Lower leg skin (tissue), 4 donors: ENCODE results near the gene NFATC2. TPM values are rescaled to one million over a fixed set of nuclear protein-coding genes. Genes with fewer than 3 reads are reported as not detected.

ENCODE experiments used
- DNase-seq, 2 donors: peaks; one replicate each; pipeline ENCODE4 v3.0.0-alpha.2; 2019; ENCODE audit warnings: low spot score in 2 of 2
- H3K4me3 ChIP-seq: fragments of 200-600 bp; sonication (generic); 2 replicates; pipeline ENCODE4 v1.5.1; 2017; ENCODE audit warnings: mild to moderate bottlenecking, low read depth; ENCODE audit not compliant: poor library complexity, severe bottlenecking
- POLR2A ChIP-seq, 2 donors: fragments of 450-650 bp; IDR thresholded peaks; one replicate each; pipeline ENCODE4 v1.6.1; 2016 to 2017; ENCODE audit warnings: antibody characterized with exemption in 2 of 2, mild to moderate bottlenecking in 1 of 2, moderate library complexity in 1 of 2
- WGBS, 2 donors: methylation state at CpG; one replicate each; pipeline ENCODE4 v1.1.5; 2018; 5-methylcytosine and 5-hydroxymethylcytosine counted together
- intact Hi-C: fragments of 100-400 bp; cut with DNase I; formaldehyde crosslinking; loops from one replicate; pipeline ENCODE4 v1.15.0; 2023; ENCODE audit warnings: low total_unique reads
- total RNA-seq, 4 donors: library from RNA; depleted of rRNA; stranded (reverse); fragments of >200 nt; gene quantifications; one replicate each; pipeline ENCODE4 v1.1.0, GENCODE V29; 2016
- TF ChIP-seq, protein P1 (sequence below), 3 donors: fragments of 450-650 bp; IDR thresholded peaks; one replicate each; pipeline ENCODE4 v1.5.1; 2016; ENCODE audit warnings: antibody characterized with exemption in 3 of 3, mild to moderate bottlenecking in 3 of 3, moderate library complexity in 2 of 3

NFATC2 gene
- total RNA-seq, 4 donors from 2014 or later: 4.0 to 10.4 (median 5.1) TPM

DNA sequence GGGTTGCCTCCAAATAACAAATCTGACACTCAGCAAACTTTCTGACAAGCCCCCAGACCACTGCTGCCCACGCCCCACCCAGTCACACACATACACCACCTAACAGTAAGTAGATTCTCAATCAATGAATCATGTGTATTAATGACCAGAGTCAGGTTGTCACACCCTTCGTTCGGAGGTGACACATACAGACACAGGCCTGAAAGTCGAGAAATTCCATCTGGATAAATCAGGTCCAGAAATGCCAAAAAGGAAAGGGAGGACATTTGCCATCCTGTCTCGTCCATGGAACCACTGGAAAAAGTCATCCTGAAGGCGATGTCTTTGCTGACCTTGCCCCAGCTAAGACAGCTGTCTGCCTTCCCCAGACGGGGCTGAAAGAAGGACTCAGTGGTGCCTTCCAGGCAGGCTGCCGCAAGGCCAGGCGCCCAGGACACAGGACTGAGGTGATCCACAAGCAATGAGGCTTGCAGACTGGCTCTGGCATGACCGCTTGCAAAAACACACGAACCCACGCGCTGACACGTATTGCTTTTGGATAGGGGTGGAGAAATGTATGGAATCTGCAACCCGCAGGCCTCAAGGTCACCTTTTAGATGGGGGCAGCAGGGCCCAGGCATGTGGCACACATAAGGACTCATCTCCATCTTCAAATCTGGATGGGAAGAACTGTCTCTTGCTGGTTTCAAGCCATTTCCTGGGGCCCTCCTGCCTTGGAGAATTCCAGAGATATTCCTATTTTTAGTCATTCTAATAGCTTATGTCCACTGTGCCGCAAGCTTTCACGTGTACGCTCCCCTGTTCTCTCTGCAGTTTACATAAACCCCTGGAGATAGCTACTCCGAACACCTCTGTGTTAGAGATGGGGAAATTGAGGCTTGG lies 9.0 kb downstream of the NFATC2 start:
- H3K4me3 ChIP-seq: no peak overlapping the region
- intact Hi-C loops: no loop called here
- TF ChIP-seq, protein P1, sequence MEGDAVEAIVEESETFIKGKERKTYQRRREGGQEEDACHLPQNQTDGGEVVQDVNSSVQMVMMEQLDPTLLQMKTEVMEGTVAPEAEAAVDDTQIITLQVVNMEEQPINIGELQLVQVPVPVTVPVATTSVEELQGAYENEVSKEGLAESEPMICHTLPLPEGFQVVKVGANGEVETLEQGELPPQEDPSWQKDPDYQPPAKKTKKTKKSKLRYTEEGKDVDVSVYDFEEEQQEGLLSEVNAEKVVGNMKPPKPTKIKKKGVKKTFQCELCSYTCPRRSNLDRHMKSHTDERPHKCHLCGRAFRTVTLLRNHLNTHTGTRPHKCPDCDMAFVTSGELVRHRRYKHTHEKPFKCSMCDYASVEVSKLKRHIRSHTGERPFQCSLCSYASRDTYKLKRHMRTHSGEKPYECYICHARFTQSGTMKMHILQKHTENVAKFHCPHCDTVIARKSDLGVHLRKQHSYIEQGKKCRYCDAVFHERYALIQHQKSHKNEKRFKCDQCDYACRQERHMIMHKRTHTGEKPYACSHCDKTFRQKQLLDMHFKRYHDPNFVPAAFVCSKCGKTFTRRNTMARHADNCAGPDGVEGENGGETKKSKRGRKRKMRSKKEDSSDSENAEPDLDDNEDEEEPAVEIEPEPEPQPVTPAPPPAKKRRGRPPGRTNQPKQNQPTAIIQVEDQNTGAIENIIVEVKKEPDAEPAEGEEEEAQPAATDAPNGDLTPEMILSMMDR (IDR thresholded peaks at IDR 0.05): no peak
- TF ChIP-seq POLR2A (IDR thresholded peaks at IDR 0.05): no peak
- 76 to 77% methylated on average over 19 of the region's 19 CpGs for WGBS, 2 donors
- no peak for DNase-seq

DNA sequence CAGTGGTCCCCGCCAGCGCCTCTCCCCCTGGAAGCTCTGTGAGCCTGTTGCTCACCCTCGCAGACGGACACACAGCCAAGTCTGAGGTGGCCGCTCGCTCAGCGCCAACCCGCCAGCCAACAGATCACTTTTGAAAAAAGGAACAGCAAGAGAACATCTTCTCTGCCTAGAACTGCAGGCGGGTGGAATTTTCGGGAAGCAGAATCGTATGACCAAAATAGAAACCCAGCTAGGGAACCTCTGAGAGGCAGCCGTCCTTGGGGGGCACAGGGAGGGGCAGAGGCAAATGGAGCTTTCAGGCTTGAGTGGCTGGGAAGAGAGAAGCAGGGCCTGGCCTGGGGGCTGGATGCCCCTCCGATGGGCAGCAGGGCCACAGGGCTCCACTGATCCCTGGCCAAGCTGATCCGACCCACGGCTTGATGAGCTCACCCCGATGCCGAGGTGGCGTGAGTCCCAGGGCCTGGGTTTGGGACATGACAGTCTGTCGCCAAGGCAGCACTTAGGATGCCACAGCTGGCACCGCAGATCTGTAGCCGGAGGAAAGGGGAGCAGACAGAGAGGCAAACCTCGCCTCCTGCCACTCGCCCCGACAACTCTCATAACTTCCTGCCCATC lies 9.8 kb downstream of the NFATC2 start:
- H3K4me3 ChIP-seq: no peak overlapping the region
- intact Hi-C loops: no loop called here
- no peak for TF ChIP-seq POLR2A (IDR thresholded peaks at IDR 0.05)
- TF ChIP-seq, protein P1 (IDR thresholded peaks at IDR 0.05): no peak
- DNase-seq: peak; percentile 47 to 91
- 50 to 59% methylated on average over 24 of the region's 24 CpGs for WGBS, 2 donors

DNA sequence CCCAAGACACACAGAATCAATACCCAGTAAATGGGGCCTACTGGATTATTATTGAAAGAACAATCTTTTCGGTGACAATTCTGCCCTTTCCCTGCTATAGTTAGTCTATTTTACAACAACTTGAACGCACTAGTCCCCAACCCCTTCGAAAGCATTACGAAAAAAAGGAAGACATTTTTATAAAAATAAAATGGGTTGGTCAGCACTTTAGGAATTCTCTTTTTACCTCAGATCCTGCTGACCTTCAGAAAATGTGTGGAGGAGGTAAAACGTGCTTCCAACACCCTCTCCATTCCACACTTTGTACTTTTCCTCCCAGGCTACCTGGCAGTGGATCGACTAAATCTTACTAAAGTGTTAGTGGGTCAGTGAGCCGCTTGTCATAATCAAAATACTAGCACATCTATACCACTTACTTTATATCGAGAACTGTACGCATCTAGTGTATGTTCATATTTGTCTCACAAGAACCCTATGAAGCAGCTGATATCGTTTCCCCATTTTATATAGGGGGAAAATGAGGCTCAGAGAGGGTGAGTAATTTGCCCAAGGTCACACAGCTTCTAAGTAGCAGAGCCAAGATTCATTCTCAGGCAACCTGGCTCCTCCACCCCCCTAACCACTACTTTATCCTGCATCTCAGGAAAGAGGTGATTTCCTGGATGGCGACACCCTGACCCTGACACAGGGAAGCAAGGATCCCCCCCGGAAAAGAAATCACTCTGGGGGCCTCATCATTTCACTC lies 10.6 kb downstream of the NFATC2 start:
- no peak overlapping the region for H3K4me3 ChIP-seq
- no peak for DNase-seq
- TF ChIP-seq, protein P1 (IDR thresholded peaks at IDR 0.05): no peak
- TF ChIP-seq POLR2A (IDR thresholded peaks at IDR 0.05): no peak
- 77 to 80% methylated on average over 12 of the region's 12 CpGs for WGBS, 2 donors
- intact Hi-C loops: no loop called here

DNA sequence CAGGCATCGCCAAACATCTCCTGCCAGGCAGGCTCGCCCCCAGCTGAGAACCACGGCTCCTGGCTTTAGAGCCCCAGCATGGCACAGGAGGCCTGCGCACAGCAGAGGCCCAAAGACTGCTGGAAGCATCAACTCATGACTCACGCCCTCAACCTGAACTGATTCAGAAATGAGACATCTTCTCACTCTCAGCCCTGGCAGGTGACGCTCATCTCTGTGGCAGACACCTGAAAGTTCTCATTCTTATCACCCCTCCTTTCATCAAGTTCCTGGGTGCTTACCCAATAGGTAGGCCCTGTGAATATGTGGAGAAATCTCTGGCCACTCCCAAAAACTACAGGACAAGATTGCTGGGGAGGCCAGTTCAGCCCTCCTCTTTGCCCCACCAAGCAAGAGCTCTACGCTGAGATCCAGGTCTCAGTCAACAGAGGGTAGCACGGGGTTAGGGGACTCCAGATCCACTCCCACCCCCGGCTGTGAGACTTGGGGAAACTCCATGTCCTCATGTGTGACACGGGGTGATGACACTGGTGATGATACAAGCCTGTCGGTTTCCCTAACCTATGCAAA lies 11.3 kb downstream of the NFATC2 start:
- WGBS, 2 donors: 78 to 89% methylated on average over 11 of the region's 11 CpGs
- intact Hi-C loops: no loop called here
- TF ChIP-seq, protein P1 (IDR thresholded peaks at IDR 0.05): no peak
- TF ChIP-seq POLR2A (IDR thresholded peaks at IDR 0.05): no peak
- no peak for DNase-seq
- H3K4me3 ChIP-seq: no peak overlapping the region

DNA sequence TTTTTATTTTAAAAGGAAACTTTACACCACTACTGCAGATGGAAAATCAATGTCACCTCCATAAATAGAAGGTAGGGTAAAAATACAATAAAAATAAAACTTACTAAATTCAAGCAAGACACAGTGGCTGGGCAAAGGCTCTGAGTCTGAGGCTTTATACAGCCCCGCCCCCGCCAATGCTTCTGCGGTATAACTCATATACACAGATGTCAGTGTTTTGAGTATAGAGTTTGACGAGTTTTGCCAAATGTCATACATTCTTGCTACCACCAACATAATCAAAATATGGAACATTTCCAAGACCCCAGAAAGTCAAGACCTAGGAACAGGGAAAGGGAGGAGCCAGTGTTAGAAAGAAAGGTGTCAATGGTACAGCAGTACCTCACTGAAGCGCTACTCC lies 12.8 kb downstream of the NFATC2 start:
- intact Hi-C loops: no loop called here
- 68 to 76% methylated on average over 5 of the region's 5 CpGs for WGBS, 2 donors
- H3K4me3 ChIP-seq: no peak overlapping the region
- TF ChIP-seq POLR2A (IDR thresholded peaks at IDR 0.05): no peak
- TF ChIP-seq, protein P1 (IDR thresholded peaks at IDR 0.05): no peak
- DNase-seq: no peak
